Activated T-helper 2 cell treated with anti-CD3 and anti-CD28 coated beads, Interferon-gamma antibody, Interleukin-2, Interleukin-4, amounts not matched to agents 10 μg/mL and 5 μg/mL and 100 μg/mL, durations not matched to agents 14 hours and 24 hours and 36 hours (primary cell): ENCODE results near the gene MPC1L. TPM values are rescaled to one million over a fixed set of nuclear protein-coding genes. Genes with fewer than 3 reads are reported as not detected.

Source experiments
- DNase-seq: peaks from one replicate; pipeline ENCODE4 v3.0.0; 2021; ENCODE audit warnings: low spot score
- H3K27ac Mint-ChIP-seq: one replicate; pipeline ENCODE4 v1.8.0; 2021; ENCODE audit warnings: mixed read lengths
- H3K27me3 Mint-ChIP-seq: one replicate; pipeline ENCODE4 v1.8.0; 2021; ENCODE audit warnings: low read depth, mixed read lengths
- H3K36me3 Mint-ChIP-seq: one replicate; pipeline ENCODE4 v1.8.0; 2021; ENCODE audit warnings: low read depth, mixed read lengths
- H3K4me1 Mint-ChIP-seq: one replicate; pipeline ENCODE4 v1.8.0; 2021; ENCODE audit warnings: low read depth, mixed read lengths
- H3K4me3 Mint-ChIP-seq: one replicate; pipeline ENCODE4 v1.8.0; 2021; ENCODE audit warnings: low read depth, mild to moderate bottlenecking, moderate library complexity, mixed read lengths
- H3K9me3 Mint-ChIP-seq: one replicate; pipeline ENCODE4 v1.8.0; 2021; ENCODE audit warnings: mixed read lengths
- intact Hi-C: fragments of 100-400 bp; cut with micrococcal nuclease; formaldehyde crosslinking; loops from one replicate; pipeline ENCODE4 v1.15.1; 2023
- total RNA-seq: library from RNA; stranded (reverse); gene quantifications from 2 replicates; pipeline ENCODE4 v1.2.3, GENCODE V29; 2022

The MPC1L gene
- total RNA-seq, 1 donor from 2014 or later, result not detected

DNA sequence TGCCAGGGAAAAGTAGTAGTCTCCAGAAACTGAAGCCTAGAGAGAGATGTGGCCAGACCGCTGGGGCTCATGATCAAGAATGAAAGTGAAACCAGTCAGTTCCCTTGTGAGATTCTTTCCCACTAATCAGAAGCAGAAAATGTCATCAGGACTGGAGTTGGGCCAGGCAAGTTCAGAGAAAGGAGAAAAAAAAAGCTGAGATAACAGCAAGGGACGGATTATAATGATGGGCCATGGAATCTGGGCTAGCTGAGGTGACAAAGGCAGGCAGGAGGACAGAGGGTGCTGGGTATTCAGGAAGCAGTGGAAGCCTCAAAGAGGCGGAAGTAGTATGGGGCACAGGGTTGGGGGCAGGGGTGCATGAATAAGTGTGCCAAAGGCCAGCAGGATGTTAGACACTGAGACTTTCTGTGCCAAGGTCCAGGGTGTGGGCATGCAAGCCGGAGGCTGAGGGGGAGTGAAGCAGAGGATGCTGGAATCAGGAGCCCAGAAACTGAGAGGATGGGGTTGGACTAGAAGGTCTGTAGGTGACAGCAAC lies 21.7 kb downstream of the MPC1L start:
- peak; percentile 31 for DNase-seq
- no peaks in the 10 kb centered on the region for H3K9me3 Mint-ChIP-seq
- peaks cover 28% of the 10 kb centered on the region for H3K36me3 Mint-ChIP-seq
- peak overlapping the region; percentile 95 for H3K27ac Mint-ChIP-seq
- peak overlapping the region; percentile 93 for H3K4me3 Mint-ChIP-seq
- H3K4me1 Mint-ChIP-seq, result peaks cover 24% of the 10 kb centered on the region
- intact Hi-C loops, result loop anchor here (2.0 to 10.0 kb wide), 4 partner anchors 100 to 1840 kb away; partner anchors contain the start of genes MID1IP1 and USP9X
- no peaks in the 10 kb centered on the region for H3K27me3 Mint-ChIP-seq

DNA sequence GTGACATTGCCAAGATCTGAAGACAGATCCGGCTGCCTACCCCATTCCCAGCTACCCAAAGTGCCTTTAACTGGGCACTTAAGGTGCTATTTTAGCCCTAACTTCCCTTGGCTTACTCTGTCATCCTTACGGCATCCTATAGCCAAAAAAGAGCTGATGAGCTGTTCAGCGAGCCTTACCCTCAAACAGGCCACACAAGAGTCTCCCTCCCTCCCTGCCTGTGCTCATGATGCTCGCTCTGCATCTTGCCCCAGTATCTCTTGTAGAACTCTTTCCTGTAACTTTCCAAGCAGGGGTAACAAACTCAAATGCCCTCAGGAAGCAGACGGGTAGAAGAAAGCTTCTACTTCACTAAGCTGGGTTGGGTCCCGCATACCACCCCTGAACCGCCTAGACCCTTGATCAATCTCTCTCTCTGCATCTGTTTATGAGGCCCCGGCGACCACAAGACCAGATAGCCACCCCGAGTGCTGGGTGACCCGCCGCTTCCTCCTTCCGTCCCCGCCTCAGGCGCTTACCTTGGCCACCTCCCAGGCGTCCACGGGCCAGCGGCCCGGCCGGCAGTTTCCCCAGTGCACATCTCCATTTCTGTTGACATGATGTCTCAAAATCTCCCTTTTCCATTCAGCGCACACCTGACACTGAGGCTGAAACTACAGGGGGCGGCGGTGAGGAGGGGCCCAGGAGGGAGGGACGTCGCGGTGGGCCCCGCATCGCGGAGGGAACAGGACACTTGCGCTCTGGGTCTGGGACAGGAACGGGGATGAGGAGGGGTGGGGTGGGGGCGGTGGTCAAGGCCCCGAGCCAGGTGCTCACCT lies 23.5 kb downstream of the MPC1L start:
- DNase-seq, result peak; percentile 18
- Mint-ChIP-seq H3K9me3 (no peaks in the 10 kb centered on the region), H3K27me3 (no peaks in the 10 kb centered on the region), H3K4me1 (peaks cover 25% of the 10 kb centered on the region), H3K27ac (peak overlapping the region; percentile 87), H3K36me3 (peaks cover 34% of the 10 kb centered on the region), H3K4me3 (peak overlapping the region; percentile 87)
- intact Hi-C loops, result loop anchor here (2.0 to 10.0 kb wide), 5 partner anchors 66 to 1842 kb away; partner anchors contain the start of genes ATP6AP2, MED14, MID1IP1 and USP9X

DNA sequence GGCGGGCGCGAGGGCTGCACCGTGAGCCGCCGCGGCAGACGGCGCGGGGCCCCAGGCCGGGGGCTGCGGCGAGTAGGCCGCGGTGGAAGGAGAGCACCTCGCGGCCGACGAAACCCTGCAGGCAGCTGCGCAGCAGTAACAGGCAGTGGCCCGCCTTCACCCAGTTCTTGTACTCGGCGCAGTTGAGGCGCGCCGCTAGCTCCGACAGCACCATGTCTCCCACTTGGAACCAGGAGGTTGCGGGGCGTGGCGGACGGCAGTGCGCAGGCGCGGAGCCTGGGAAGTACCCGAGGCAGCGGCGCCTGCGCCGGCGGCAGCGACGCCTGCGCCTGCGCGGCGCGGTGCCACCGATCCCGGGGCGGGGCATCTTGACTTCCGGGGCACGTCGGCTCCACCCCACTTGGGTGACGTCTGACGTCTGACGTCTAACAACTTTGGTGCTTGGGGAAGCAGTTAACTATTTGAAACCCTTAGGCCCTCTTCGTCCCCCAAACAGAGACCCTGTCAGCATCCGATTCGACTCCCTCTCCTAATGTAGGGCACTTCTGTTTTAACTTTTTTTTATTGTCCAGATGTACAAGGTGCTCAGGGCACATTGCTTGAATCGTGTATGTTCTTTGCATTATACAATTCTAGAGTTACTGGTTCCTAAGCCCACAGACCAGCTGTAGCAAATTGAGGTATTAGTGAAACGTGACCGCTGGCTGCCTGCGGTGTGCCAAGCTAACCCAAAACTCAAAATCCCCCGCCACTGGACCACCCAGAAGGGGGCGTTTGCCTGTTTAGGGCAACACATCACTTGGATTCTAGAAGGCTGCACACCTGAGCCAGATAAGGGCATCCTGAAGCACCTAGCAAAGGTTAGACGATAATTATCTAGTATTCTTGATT lies 24.3 kb downstream of the MPC1L start, which contains the start of gene CXorf38:
CXorf38 (minus strand) TSS at position 255 of the 891 bp plus-strand sequence; CDS start at position 214, 41 bp downstream.
- H3K4me3 Mint-ChIP-seq, result peak within 1 kb of the TSS; percentile 87
- H3K27me3 Mint-ChIP-seq, result no peaks in the 10 kb centered on the region
- H3K27ac Mint-ChIP-seq, result peak within 1 kb of the TSS; percentile 87
- intact Hi-C loops, result loop anchor here (2.0 to 10.0 kb wide), 5 partner anchors 67 to 1843 kb away; partner anchors contain the start of genes ATP6AP2, MED14, MID1IP1 and USP9X
- DNase-seq, result peak; percentile 85
- peaks cover 17% of the 10 kb centered on the region for H3K4me1 Mint-ChIP-seq
- H3K9me3 Mint-ChIP-seq, result no peaks in the 10 kb centered on the region
- peaks cover 27% of the 10 kb centered on the region for H3K36me3 Mint-ChIP-seq

DNA sequence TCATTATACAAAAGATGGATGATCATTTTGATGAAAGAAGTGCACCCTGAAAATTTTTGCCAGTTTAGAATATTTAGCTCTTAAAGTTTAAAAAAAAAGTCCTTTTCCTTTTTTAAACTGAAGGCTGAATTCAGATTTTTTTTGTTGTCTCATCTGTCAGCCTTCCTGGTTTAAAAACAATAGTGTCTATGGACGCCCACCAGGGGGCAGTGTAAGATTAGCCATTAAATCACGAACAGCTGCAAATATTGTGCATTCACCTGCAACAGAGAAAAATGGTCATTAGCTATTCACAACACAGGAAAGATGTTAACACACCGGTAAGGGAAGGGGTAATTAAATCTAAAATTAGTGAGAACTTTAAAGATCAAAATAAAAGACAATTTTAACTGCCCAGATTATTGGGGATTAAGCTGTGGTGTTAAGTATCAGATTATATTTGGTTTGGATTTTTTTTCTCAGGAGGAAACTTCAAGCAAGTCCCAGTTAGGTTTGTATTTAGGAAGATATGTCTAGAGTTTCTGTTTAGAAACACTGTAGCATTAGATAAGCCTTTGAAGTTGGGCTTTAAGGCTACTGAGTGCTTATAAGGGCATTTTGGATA lies 28.5 kb downstream of the MPC1L start:
- H3K27me3 Mint-ChIP-seq, result no peaks in the 10 kb centered on the region
- no peak overlapping the region for H3K4me3 Mint-ChIP-seq
- peaks cover 3% of the 10 kb centered on the region for H3K4me1 Mint-ChIP-seq
- H3K36me3 Mint-ChIP-seq, result peaks cover 24% of the 10 kb centered on the region
- intact Hi-C loops, result no loop called here
- H3K27ac Mint-ChIP-seq, result no peak overlapping the region
- DNase-seq, result peak; percentile 43
- no peaks in the 10 kb centered on the region for H3K9me3 Mint-ChIP-seq

DNA sequence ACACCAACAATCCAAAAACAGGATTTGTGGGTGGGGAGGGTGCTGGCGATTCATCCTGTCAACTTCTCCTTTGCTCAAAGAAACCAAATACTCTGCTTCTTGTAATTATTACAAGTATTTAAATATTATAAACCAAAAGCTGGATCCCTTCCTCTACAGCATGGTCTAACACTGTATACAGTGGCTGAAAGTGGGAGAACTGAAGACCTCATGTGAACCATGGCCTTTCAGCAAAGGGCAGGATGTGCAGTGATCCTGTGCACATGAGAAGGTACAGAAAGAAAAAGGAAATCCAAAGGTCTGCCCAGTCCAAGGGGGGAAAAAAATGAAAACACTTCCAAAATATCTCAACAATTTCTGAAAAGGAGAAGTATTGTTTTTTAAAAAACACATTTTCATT lies 29.4 kb downstream of the MPC1L start:
- Mint-ChIP-seq H3K27ac (no peak overlapping the region), H3K4me3 (no peak overlapping the region), H3K27me3 (no peaks in the 10 kb centered on the region), H3K4me1 (peaks cover 2% of the 10 kb centered on the region), H3K36me3 (peaks cover 26% of the 10 kb centered on the region), H3K9me3 (no peaks in the 10 kb centered on the region)
- intact Hi-C loops, result no loop called here
- DNase-seq, result no peak

DNA sequence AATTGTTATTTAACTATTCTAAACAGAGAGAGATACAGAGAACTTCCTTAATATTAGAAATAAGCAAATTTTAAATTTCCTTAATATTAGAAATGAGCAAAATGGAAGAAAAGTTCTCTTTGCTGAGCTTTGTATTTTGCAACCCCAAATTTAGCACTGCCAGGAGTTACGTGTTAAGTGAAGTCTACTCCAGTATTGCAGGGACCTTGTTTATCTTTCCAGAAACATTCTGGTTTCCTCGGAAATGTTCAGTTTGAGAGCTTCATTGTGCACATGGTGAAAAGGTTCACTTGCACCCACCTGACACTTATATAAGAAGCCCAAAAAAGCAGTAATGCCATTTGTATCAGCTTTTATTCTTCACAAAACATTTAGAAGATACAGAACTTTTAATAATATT lies 30.3 kb downstream of the MPC1L start:
- no peaks in the 10 kb centered on the region for H3K27me3 Mint-ChIP-seq
- peaks cover 1% of the 10 kb centered on the region for H3K4me1 Mint-ChIP-seq
- peaks cover 26% of the 10 kb centered on the region for H3K36me3 Mint-ChIP-seq
- DNase-seq, result no peak
- H3K4me3 Mint-ChIP-seq, result no peak overlapping the region
- intact Hi-C loops, result no loop called here
- H3K27ac Mint-ChIP-seq, result no peak overlapping the region
- H3K9me3 Mint-ChIP-seq, result no peaks in the 10 kb centered on the region

DNA sequence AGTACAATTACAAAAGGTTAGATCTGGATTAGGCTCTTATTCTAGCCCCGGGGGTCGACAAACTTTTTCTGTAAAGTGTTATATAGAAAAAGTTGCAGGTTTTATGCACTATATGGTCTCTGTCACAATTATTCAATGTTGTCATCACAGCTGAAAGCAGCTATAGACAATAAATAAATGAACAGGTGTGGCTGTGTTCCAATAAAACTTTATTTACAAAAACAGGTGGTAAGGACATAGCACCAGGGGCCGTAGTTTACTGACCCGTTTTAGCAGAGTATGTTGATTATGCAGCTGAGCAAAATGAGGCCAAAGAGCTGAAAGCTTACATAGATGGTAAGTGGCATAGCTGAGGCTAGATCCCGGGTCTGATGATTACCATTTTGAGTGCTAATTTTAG lies 37.2 kb downstream of the MPC1L start:
- no peak for DNase-seq
- Mint-ChIP-seq H3K27me3 (no peaks in the 10 kb centered on the region), H3K4me1 (no peaks in the 10 kb centered on the region), H3K4me3 (no peak overlapping the region), H3K27ac (no peak overlapping the region), H3K9me3 (no peaks in the 10 kb centered on the region), H3K36me3 (peaks cover 29% of the 10 kb centered on the region)
- intact Hi-C loops, result no loop called here

DNA sequence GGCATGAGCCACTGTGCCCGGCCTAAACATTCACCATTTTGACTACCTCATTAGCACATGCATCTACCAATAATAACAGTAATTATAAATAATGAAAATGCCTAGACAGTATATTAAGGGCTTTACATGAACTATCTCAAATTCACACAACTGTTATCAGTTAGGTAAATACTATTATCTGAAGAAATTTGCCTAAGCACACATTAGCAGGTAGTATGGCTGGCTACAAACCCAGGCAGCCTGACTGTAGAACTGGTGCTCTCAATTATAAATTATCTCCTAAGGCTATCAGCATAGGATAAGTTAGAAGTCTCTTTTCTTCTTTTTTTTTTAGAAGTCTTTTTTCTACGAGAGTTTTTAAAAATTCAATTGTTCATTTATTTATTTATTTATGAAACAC lies 38.3 kb downstream of the MPC1L start:
- H3K27ac Mint-ChIP-seq, result no peak overlapping the region
- H3K27me3 Mint-ChIP-seq, result no peaks in the 10 kb centered on the region
- intact Hi-C loops, result no loop called here
- no peaks in the 10 kb centered on the region for H3K4me1 Mint-ChIP-seq
- DNase-seq, result no peak
- H3K9me3 Mint-ChIP-seq, result no peaks in the 10 kb centered on the region
- H3K4me3 Mint-ChIP-seq, result no peak overlapping the region
- peaks cover 36% of the 10 kb centered on the region for H3K36me3 Mint-ChIP-seq

DNA sequence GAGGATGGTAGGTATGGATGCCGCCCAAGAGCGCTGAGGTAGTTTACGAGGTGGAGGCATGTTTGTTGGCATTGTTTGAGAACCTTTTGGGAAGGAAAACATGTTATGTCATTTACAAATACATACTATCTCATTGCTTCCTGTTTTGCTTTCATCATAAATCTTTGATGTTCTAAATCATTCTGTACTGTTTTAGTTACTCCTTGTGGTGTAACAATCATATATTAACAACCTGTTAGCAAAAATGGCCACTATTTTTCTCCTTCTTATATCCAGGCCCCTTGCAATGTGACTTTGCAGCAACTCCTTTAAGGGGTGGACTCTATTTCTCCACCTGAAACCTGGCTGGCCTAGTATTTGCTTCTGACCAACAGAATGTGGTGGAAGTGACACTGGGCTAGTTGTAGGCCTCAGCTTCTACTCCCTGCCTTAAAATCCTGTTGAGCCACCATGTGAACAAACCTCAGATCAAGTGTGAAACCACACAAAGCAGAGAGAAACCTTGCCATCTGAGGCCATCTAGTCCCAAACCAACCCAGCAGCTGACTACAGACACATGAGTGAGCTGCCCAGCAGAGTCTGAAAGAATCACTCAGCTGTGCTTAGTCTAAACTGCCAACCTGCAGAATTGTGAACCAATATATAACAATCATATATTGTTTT lies 40.0 kb downstream of the MPC1L start:
- Mint-ChIP-seq H3K27ac (no peak overlapping the region), H3K9me3 (no peaks in the 10 kb centered on the region), H3K27me3 (no peaks in the 10 kb centered on the region), H3K4me1 (no peaks in the 10 kb centered on the region), H3K36me3 (peaks cover 44% of the 10 kb centered on the region), H3K4me3 (no peak overlapping the region)
- intact Hi-C loops, result no loop called here
- no peak for DNase-seq

DNA sequence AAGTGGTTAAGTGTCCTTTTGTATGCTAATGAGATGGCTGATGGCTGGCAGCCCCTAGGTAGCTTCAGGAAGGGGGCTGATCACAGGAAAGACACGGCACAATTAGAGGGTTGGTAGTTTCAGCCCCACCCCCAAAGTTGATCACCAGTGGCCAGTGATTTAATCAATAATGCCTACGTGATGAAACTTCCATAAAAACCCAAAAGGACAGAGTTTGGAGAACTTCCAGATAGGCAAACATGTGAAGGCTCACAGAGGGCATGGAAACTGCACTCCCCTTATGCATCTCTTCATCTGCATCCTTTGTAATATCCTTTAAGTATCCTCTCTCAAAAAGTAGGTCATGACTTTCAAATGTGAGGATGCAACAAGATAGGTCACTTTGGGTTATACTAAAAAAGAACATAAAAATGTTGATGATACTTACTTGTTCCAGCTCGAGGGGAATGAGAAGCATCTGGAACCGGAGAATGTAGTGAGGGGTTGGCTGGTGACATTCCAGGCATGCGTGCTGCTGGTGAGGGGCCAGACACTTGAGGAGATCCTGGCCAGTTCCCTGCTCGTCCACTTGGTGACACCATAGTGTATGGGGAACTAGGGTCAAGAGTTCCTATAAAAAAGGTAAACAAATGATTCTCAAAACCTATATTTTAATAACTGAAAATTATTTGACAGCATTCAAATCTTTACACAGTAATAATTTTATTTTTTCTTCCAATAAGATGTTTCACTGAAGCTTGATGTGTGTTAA lies 40.8 kb downstream of the MPC1L start:
- H3K9me3 Mint-ChIP-seq, result no peaks in the 10 kb centered on the region
- H3K4me1 Mint-ChIP-seq, result no peaks in the 10 kb centered on the region
- DNase-seq, result no peak
- intact Hi-C loops, result no loop called here
- H3K27me3 Mint-ChIP-seq, result no peaks in the 10 kb centered on the region
- no peak overlapping the region for H3K27ac Mint-ChIP-seq
- peaks cover 50% of the 10 kb centered on the region for H3K36me3 Mint-ChIP-seq
- H3K4me3 Mint-ChIP-seq, result no peak overlapping the region

DNA sequence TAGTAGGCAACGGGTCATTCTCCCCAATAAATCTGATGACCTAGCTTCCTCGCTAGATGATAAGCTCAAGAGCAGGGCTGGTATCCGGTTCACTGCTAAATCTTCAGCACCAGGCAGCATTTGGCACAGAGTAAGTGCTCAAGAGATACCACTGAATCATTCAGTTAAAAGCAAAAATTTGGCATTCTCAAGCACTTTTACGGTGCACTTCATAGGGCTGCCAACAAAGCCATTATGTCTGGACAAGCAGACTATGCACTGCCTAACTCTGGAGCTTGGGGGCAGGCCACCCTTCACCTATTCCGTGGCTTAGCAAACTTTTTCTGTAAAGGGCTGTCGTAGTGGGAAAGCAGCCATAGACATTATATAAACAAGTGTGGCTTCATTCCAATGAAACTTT lies 47.9 kb downstream of the MPC1L start:
- no peaks in the 10 kb centered on the region for H3K9me3 Mint-ChIP-seq
- H3K4me3 Mint-ChIP-seq, result no peak overlapping the region
- no peaks in the 10 kb centered on the region for H3K27me3 Mint-ChIP-seq
- H3K36me3 Mint-ChIP-seq, result peaks cover 53% of the 10 kb centered on the region
- intact Hi-C loops, result no loop called here
- no peak for DNase-seq
- peaks cover 2% of the 10 kb centered on the region for H3K4me1 Mint-ChIP-seq
- H3K27ac Mint-ChIP-seq, result no peak overlapping the region
